ENCODE data around the gene ANKRD62.

The ANKRD62 gene

GRCh38 chr18:12059334-12060181, 34.1 kb upstream of the ANKRD62 start:
- H3K27ac ChIP-seq: peak overlapping the region; percentile 43
- no peak for TF ChIP-seq ZFX (IDR thresholded peaks at IDR 0.05; ENCODE audit: borderline replicate concordance)
- TF ChIP-seq CTCF (IDR thresholded peaks at IDR 0.05): no peak

- TF ChIP-seq CTCF (IDR thresholded peaks at IDR 0.05) (no peak), ZFX (IDR thresholded peaks at IDR 0.05; ENCODE audit: borderline replicate concordance) (no peak)
- peak overlapping the region; percentile 43 for H3K27ac ChIP-seq
Observed at GRCh38 chr18:12060182-12060870, 33.3 kb upstream of the ANKRD62 start.

GRCh38 chr18:12061685-12062084, 32.0 kb upstream of the ANKRD62 start:
- no peak for TF ChIP-seq ZFX (IDR thresholded peaks at IDR 0.05; ENCODE audit: borderline replicate concordance)
- no peak overlapping the region for H3K27ac ChIP-seq

- TF ChIP-seq ZFX (IDR thresholded peaks at IDR 0.05; ENCODE audit: borderline replicate concordance) (no peak), CTCF (IDR thresholded peaks at IDR 0.05) (no peak)
- no peak overlapping the region for H3K27ac ChIP-seq
Observed at GRCh38 chr18:12062974-12063373, 30.7 kb upstream of the ANKRD62 start.

GRCh38 chr18:12064086-12064763, 29.4 kb upstream of the ANKRD62 start:
- no peak for TF ChIP-seq ZFX (IDR thresholded peaks at IDR 0.05; ENCODE audit: borderline replicate concordance)
- no peak for TF ChIP-seq CTCF (IDR thresholded peaks at IDR 0.05)
- H3K27ac ChIP-seq: no peak overlapping the region

GRCh38 chr18:12065397-12065796, 28.2 kb upstream of the ANKRD62 start:
- no peak overlapping the region for H3K27ac ChIP-seq
- TF ChIP-seq ZFX (IDR thresholded peaks at IDR 0.05; ENCODE audit: borderline replicate concordance) (no peak), CTCF (IDR thresholded peaks at IDR 0.05) (no peak)

GRCh38 chr18:12066910-12067511, 26.6 kb upstream of the ANKRD62 start:
- H3K27ac ChIP-seq: no peak overlapping the region
- no peak for TF ChIP-seq ZFX (IDR thresholded peaks at IDR 0.05; ENCODE audit: borderline replicate concordance)
- TF ChIP-seq CTCF (IDR thresholded peaks at IDR 0.05): no peak

Data from 22Rv1 (cell line).